Measurements from ENCODE around the gene PHF23. TPM values are rescaled to one million over a fixed set of nuclear protein-coding genes. Genes with fewer than 3 reads are reported as not detected.

Gene PHF23
- total RNA-seq, 1 experiment from 2014 or later = 45.8 TPM

GRCh38 chr17:7242717-7243452 lies 3.6 kb upstream of the PHF23 start (continued):
- TF ChIP-seq PRDM15 (CRISPR knock-in tag; IDR thresholded peaks at IDR 0.05) (no peak), SMAD3 (CRISPR knock-in tag; IDR thresholded peaks at IDR 0.05; ENCODE audit: borderline replicate concordance) (peak; percentile 52; the same call in 1 of the 2 replicates), CREM (CRISPR knock-in tag; IDR thresholded peaks at IDR 0.05) (no peak), ATF1 (CRISPR knock-in tag; IDR thresholded peaks at IDR 0.05) (no peak), NFATC4 (CRISPR knock-in tag; IDR thresholded peaks at IDR 0.05) (peak; percentile 46; the same call in 1 of the 2 replicates), TEAD1 (CRISPR knock-in tag; IDR thresholded peaks at IDR 0.05) (0 out of 2 replicates have a peak, but pooled peaks have one; percentile 33), ZSCAN18 (CRISPR knock-in tag; IDR thresholded peaks at IDR 0.05) (no peak), CDX4 (CRISPR knock-in tag; IDR thresholded peaks at IDR 0.05; ENCODE audit: borderline replicate concordance) (no peak; the same call in 1 of the 2 replicates), TP53 (CRISPR knock-in tag; IDR thresholded peaks at IDR 0.05) (peak; percentile 52; the same call in 1 of the 2 replicates), NR3C1 (CRISPR knock-in tag; conservative IDR thresholded peaks at IDR 0.05; ENCODE audit: low read depth) (no peak), NFYB (CRISPR knock-in tag; conservative IDR thresholded peaks at IDR 0.05; ENCODE audit: low read depth) (no peak), PREB (CRISPR knock-in tag; IDR thresholded peaks at IDR 0.05; ENCODE audit: borderline replicate concordance) (no peak), HMGA2 (CRISPR knock-in tag; IDR thresholded peaks at IDR 0.05) (peak; percentile 22; the same call in 1 of the 2 replicates), GTF2I (CRISPR knock-in tag; conservative IDR thresholded peaks at IDR 0.05) (no peak), IRF1 (CRISPR knock-in tag; IDR thresholded peaks at IDR 0.05) (no peak), FOXK1 (CRISPR knock-in tag; IDR thresholded peaks at IDR 0.05) (peak; percentile 88), RORB (CRISPR knock-in tag; IDR thresholded peaks at IDR 0.05) (0 out of 2 replicates have a peak, but pooled peaks have one; percentile 24), ARID4B (CRISPR knock-in tag; IDR thresholded peaks at IDR 0.05; ENCODE audit: borderline replicate concordance) (no peak; the same call in 1 of the 2 replicates), ZBTB43 (CRISPR knock-in tag; IDR thresholded peaks at IDR 0.05) (no peak), E2F5 (CRISPR knock-in tag; IDR thresholded peaks at IDR 0.05) (no peak), CREB1 (CRISPR knock-in tag; IDR thresholded peaks at IDR 0.05) (no peak), GABPB1 (CRISPR knock-in tag; IDR thresholded peaks at IDR 0.05) (no peak), JAZF1 (CRISPR knock-in tag; IDR thresholded peaks at IDR 0.05) (no peak), ESRRA (CRISPR knock-in tag; IDR thresholded peaks at IDR 0.05; ENCODE audit: borderline replicate concordance) (no peak)
